22Rv1 (cell line): ENCODE measurements around the gene POLK.
"Not testable (repeated sequence)": the region's sequence is repeated elsewhere in the genome, so short reads cannot be mapped to it uniquely, and the experiment has no call there.

Experiments
- CTCF ChIP-seq: fragments of 450-650 bp; IDR thresholded peaks from 2 replicates; pipeline ENCODE4 v1.5.1; 2017; ENCODE audit warnings: mild to moderate bottlenecking
- ZFX ChIP-seq: fragments of 450-650 bp; IDR thresholded peaks from 2 replicates; pipeline ENCODE4 v1.6.1; 2017; ENCODE audit warnings: antibody characterized with exemption, borderline replicate concordance

GRCh38 chr5:75578280-75578679 lies 66.6 kb downstream of the POLK start:
- TF ChIP-seq CTCF, ZFX: not testable (repeated sequence)
